HG03469 (cell line): ENCODE results near the gene CCDC82.

Experiments used
- ATAC-seq: cut with Tn5 transposase; IDR thresholded peaks from one replicate; pipeline ENCODE4 v1.9.1; 2021; ENCODE audit warnings: mild to moderate bottlenecking, moderate library complexity, moderate number of reproducible peaks; ENCODE audit not compliant: unreplicated experiment

CCDC82 gene

GRCh38 chr11:96329855-96330510 lies 59.7 kb downstream of the CCDC82 start:
- ATAC-seq = no peak

DNA sequence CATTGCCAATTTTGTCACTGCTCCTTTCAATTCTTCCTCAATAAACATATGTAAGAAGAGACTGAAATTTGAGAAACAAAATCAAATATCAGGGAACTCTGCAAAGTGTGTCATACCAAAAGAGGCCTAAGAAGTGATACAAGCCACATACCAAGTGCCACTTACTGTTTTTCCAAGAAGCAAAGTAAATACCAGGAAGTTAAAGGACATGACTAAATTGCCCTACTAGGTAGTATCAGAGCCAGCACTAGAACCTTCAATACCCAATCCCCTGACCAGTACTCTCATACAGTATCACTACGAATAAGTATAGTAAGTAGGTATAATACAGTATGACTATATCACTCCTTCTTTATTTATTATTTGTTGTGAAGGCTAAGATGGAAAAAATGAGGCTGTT lies 60.3 kb downstream of the CCDC82 start:
- no peak for ATAC-seq

DNA sequence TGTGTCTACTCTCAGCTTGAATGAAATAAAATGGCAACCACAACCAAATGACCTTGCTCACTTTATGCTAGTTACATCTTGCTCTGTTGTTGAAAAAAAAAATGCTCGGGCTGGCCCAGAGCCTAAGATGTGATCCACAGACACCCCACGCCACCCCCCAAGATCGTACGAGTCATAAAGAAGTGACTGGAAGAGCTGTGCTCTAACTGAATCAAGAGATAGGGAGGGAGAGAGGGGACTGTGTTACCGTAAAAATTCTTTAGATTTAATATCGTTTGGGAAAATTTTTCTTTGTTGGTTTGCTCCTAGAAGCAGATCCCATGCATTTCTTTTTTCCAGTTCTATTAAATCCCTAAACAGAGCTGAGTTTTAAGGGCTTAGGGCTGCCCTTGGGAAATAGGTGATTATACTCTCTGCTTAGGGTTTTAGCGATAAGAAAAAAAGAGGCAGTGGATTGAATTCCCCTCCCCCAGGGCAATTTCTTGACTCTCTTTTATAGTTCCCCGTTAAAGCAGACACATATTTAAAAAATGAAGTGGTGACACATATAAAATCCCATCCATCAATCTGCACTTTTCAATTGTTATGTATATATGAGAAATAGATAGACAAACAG lies 61.2 kb downstream of the CCDC82 start:
- ATAC-seq = no peak

GRCh38 chr11:96326959-96327358 lies 62.8 kb downstream of the CCDC82 start:
- no peak for ATAC-seq

DNA sequence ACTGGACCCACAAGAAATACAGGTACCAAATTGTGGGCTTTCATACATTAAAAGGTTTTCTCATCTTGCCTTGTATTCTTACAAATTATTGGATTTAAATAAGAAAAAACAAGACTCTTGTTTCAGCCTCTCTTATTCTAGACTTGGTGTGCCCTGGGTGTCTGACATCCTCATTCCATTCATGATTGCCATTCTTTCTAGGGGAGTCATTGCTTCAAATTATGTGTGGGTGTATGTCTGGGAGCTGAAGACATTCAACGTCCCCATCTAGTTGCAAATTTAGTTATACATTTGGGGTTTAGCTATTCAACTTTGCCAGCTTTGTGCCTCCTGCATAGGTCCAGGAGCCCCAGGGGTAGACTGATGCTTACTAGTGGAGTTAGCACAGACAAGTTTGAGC lies 64.8 kb downstream of the CCDC82 start:
- ATAC-seq = no peak

DNA sequence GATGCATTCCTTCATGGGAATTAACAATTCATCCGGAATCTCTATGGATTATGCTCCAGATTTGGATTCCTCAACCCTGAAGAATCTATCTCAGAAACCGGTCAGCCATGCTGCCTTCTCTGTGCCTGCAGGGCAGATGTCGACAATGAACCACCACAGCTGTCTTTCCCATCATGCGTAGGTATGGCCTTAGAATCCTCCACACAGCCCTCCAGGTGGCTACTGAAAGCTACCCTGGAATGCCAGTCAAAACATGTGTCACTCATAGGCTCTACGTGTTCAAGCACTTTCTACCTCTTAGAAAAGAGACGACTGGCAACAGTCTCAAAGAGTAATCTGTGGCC lies 66.1 kb downstream of the CCDC82 start:
- no peak for ATAC-seq

DNA sequence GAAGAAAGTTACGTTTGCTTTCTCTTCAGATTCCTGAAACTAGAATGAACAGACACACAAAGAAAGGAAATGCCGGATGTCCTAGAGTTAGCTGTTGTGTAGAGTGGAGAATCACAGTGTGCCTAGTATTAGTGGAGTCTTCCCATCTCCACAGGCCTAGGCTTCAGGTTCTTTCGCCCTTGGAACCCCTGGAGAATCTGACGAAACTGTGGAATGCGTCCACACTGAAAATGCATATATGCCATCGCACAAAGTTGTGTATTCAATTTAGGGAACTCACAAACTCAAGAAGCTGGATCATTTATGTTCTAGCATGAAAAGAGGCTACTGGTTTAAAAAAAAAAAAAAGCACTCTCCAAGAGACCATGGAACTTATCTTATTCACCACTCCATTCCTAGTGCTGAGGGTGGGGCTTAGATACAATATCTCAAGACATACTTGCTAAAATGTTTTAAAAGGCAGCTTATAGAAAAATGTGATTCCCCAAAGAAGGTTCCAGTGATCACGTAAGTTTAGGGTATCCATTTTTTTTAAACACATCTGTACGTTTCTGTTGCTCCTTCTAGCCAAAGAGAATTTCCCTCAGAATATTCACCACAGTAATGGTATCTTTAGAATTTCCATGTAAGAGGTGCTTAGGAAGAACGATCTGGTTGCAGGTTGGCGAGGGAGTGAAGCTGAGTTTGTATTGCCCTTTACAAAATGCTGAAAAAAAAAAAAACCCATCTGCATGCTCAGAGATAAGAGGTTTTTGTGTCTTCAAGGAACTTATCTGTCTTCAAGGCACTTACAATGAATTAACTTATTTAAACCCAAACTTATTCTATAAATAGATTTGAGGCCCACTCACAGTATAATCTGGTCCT lies 66.7 kb downstream of the CCDC82 start:
- ATAC-seq = no peak

- no peak for ATAC-seq
These were observed 68.6 kb downstream of the CCDC82 start for GRCh38 chr11:96321091-96321490.

DNA sequence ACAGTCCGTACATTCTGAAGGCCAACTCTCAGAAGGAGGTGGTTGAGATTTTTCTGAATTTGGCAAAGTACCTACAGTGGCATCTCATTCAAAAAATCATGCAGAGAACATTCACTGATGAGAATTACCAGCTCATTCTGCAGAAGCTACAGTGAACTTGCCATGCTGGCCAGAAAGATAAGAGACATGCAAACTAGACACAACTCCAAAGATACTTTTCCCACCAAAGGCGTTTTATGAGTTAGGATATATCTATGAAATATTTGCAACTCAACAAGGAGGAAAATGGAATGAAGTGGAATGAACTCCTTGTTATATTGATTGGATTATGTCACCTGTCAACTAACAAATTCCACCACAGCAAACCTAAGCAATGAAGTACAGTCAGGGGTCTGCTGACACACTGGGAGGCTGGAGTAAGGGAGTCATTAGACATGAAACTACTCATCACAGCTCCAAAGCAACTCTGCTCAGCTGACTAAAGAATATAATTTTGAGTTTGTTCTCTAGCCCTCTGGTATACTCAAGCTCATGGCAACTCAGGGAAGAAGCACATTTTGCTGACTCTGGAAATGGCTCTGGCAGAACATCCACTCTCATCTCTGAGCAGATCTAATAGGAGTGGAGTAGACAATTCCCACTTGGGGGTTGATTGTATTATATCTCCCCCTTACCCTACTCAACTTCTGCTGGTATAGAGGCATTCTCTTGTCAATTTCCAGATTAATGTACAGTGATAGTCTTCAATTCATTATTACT lies 69.6 kb downstream of the CCDC82 start:
- ATAC-seq = no peak

- ATAC-seq = no peak
These were observed 70.9 kb downstream of the CCDC82 start for GRCh38 chr11:96318850-96319249.

- no peak for ATAC-seq
These were observed 71.3 kb downstream of the CCDC82 start for GRCh38 chr11:96318399-96318798.

- no peak for ATAC-seq
These were observed 71.7 kb downstream of the CCDC82 start for GRCh38 chr11:96317985-96318384.

DNA sequence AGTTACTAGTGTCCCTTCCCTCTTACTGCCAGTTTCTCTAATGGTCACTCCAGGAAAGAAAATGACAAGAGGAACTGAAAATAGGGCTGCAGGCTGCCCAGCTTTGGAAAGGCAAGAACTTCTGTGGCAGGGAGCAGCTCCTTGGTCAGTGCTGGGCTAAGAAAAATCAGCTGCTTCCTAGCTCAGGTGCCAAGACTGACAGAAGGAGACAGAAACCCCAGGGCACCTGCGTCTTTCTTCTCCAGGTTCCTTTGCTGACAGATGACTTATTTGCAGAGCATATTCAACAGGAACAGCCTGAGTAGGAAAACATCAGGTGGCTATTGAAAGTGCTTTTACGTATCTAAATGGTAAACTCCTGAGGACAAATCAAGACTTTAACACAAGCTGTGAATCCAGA lies 72.1 kb downstream of the CCDC82 start:
- ATAC-seq = no peak

- ATAC-seq = no peak
These were observed 72.8 kb downstream of the CCDC82 start for GRCh38 chr11:96316869-96317268.

DNA sequence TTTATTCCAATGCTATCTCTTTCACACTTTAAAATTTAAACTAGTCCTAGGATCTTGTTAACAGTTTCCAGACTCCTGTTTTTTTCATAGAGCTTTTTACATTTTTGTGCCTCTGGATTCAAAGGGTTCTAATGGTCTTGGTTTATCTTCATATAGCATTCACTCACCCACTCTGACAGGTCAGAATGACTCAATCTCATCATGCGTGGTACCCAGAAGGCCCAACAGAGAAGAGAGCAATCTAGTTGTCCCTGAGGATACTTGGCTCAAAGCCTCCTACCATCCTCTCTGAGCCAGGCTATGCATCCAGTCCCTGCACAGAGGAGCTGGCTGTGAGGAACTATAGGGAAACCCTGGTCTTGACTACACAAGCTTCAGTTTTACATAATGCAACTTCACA lies 74.2 kb downstream of the CCDC82 start:
- ATAC-seq = no peak

- no peak for ATAC-seq
These were observed 75.2 kb downstream of the CCDC82 start for GRCh38 chr11:96314326-96315020.

GRCh38 chr11:96313163-96313562 lies 76.5 kb downstream of the CCDC82 start:
- no peak for ATAC-seq

- ATAC-seq = no peak
These were observed 78.6 kb downstream of the CCDC82 start for GRCh38 chr11:96311120-96311568.

DNA sequence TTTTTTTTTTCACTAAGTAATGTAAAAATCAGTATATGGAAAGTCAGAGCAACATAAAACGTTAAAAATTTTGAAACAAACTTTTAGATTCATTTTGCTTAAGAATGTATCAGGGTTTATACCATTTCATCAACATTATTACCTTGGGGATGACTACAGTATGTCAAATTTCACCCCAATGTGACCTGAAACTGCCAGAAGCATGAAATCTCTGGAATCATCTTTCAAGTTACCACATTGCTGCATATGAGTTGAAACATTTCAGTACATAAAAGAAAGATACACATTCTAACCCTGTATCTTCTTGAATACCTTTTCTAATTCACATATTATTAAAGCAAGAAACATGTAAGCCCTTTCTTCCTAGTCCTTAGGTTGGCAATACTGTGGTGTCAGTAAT lies 79.5 kb downstream of the CCDC82 start:
- ATAC-seq = no peak

GRCh38 chr11:96309643-96310017 lies 80.1 kb downstream of the CCDC82 start:
- ATAC-seq = no peak
